Measurements from ENCODE around the gene PFKFB4.

PFKFB4 gene

DNA sequence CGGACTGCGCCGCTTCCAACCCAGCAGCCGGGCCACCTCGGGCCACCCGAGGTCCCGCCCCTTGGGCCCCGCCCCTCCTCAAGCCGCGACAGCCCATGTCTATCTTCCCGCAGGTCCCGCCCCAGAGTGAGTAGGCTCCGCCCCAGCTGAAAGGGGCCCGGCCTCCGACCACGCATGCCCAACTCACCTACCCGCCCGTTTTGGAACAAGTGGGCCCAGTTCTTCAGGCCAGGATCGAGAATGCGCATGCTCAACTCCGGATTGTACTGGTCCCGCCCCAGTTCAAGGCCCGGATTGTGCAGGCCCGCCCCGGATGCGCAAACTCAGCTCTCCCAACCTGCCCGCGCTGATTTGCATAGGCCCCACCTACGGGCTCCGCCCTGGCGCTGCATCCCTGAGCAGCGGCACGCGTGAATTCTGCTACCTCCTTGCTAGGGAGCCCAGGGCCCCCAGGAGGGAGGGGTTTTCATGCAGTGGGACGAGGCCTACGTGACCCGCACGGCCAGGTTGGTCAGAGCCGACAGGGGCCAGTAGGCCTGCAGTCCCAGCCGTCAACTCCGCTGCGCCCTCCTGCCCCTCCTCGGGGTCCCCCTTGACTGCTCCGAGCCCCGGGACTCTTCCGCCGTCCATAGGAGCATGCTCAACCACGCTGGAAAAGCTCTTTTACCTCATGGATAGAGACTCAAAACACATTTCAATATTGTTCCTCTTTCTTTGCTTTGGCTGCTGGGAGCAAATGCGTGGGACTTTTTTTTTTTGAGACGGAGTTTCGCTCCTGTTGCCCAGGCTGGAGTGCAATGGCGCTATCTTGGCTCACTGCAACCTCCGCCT lies at the start of gene PFKFB4:
TSS of gene PFKFB4 (minus strand) at position 8 of the 831 bp plus-strand sequence. CDS start 26 bp downstream, outside the sequence.
- DNase-seq, result peak; percentile 97 to 98

GRCh38 chr3:48601622-48601994 lies 45.0 kb upstream of the PFKFB4 start:
- no peak for DNase-seq

GRCh38 chr3:48600711-48601621 lies 44.4 kb upstream of the PFKFB4 start:
- DNase-seq, result no peak

DNA sequence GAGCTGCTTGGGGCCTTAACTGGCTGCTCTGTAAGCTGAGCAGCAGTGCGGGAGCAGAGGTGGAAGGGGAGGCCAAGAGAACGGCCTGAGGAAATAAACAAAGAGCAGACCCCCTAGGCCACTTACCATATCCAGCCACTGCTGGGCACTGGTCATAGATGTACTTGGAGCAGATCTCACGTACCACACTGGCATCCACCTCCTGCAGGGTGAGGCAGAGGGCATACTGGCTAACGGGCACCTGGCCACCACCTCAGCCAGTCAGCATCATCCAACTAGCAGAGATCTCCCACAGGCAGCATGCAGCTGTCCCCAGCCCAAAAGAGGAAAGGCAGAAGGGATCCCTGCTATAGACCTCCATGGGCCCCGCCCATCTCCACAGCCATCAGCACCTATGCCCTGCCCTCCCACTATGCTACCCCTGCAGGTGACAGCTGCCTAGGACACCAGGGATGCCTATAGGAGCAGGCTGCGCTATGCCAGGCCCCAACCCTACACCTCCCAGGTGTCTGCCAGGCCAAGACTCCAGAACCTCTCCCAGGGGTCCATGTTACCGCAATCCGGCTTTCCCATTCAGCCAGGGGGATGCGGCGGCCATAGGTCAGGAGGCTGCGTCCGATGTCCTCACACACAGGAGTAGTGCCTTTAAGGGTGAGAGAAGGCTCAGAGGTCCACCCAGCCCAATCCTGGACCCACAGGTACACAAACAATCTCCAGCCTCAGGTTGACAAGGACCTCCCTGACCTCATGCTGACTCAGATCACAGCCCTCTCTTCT lies 43.1 kb upstream of the PFKFB4 start:
- no peak for DNase-seq

DNA sequence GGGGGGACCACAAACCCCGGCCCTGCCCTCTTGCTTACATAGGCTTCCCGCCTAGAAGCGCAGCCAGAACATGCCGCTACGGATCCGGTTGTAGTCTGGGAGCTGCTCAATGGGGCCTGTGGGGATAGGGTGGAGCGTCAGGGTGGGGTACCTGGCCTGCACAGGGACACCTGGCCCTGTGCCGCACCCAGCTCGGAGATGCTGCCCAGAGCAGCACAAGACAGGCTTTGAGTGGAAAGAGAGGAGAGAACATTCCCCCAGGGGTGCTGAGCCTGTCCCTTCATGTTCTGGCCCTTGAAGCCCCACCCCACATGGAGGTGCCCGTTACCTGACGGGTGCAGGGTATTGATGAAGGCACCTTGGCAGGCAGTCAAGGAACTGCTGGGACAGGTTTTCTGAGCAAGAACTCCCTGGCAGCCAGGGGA lies 42.5 kb upstream of the PFKFB4 start:
- DNase-seq, result no peak

DNA sequence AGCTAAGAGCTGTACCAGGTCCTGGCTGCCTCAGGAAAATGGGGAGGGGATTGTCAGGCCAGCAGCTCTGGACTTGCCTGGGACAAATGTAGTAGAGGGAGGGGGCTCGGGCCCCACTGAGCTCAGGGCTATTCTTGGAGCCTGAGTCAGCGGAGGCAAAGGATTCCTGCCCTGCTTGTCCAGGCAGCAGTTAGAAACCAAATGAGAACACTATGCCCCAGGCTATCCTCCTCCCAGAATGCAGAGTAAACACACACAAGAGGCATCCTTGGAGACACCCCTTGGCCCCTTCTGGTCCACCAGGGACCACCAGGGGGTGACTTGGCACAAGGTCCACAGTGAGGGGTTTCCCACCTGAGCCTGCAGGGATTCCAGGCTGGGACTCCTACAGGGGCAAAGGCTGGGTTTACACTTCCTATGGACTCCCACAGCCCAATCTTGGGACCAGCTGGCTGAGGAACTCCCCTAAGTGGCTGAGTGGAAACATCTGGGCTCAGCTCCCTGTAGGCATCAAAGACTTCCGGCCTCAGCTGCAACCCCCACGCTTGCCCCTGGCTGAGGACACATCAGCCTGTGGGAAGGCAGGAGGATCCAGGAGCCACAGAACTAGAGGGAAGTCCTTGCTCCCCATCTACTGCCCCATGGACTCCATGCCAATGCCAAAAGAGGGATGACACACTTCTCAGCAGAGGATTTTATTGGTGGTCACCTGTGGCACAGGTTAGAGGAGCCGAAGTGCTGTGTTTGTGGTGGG lies 41.9 kb upstream of the PFKFB4 start:
- peak in 1 of 2 experiments; percentile 18 for DNase-seq

- DNase-seq, result no peak
Observed at GRCh38 chr3:48597408-48597800, 40.8 kb upstream of the PFKFB4 start.

- DNase-seq, result no peak
Observed at GRCh38 chr3:48596676-48597407, 40.2 kb upstream of the PFKFB4 start.

DNA sequence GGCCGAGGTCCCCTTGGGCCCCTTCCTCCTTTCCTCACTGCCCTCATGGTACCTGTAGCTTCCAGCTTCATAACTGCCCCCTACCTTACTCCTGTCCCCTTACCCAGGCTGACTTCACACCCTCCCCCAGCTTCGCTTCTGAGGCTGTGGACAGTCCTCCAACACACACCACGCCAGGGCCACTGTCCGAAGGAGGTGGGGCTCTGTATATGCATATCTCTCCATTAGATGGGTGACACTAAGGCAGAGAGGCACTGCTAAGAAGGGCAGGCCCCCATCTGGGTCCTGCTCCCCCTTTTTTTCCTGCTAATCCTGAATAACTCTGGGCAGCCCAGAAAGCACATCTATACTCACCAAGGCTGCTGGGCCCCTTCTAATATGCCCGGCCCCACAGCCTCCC lies 39.6 kb upstream of the PFKFB4 start:
- no peak for DNase-seq

DNA sequence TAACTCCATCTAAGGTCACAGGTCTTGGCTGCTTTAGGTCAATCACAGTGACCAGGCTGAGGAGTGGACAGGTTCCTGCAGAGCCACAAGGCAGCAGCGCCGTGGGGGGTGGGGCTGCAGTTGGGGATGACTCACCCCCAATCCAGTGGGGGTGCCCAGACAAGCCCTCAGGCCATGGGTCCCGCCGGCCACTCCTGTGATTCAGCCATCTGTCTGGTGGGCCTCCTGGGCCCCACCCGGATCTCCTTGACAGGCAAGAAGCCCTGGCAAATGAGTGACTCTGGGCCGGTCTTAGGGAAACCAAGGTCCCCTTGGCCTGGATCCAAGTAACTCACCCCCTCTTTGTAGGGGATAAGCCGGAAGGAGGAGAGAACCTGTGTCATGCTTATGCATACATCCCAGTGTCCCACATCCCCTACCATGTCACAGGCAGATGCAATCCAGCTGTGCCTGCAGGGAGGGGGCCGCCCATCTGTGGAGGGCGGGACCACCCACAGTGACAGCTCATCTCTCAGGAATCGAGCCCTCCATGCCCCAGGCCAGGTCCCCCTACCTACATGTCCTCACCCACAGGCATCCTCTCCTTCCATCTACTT lies 39.0 kb upstream of the PFKFB4 start:
- peak in 1 of 2 experiments; percentile 47 for DNase-seq

- no peak for DNase-seq
Observed at GRCh38 chr3:48595075-48595525, 38.5 kb upstream of the PFKFB4 start, which contains the start of gene COL7A1. Gene COL7A1 (minus strand): TSS chr3:48595329. CDS start chr3:48595159, 170 bp downstream.

- no peak for DNase-seq
Observed at GRCh38 chr3:48594417-48595049, 37.9 kb upstream of the PFKFB4 start.

- no peak for DNase-seq
Observed at GRCh38 chr3:48593337-48593736, 36.7 kb upstream of the PFKFB4 start.

GRCh38 chr3:48592519-48593087 lies 36.0 kb upstream of the PFKFB4 start:
- DNase-seq, result no peak

DNA sequence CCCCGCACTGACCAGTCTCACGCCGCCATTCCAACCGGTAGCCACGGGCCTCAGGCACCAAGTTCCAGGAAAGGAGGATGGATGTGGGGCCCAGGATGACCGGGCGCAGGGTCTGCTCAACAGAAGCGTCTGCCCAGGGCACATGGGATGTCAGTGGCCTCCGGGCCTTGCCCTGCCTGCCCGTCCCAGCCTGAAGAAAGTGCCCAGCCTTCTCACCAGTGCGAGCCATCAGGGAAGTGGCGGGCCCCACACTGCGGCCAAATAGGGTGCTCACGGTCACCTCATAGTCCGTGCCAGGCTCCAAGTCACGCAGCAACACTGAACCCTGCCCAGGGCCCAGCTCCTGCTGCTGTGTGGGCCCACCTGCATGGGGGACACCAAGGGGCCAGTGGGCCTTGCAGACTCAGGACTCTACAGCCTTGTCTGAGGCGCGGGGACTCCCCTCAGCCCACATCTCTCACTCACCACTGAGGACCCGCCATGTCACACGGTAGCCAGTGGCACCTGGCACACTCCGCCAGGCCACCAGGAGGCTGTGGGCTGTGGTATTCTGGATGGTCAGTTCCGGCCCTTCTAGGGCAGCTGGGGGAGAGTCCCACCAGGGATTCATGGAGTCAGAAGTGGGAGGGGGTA lies 35.4 kb upstream of the PFKFB4 start:
- DNase-seq, result no peak

- DNase-seq, result no peak
Observed at GRCh38 chr3:48591436-48591835, 34.8 kb upstream of the PFKFB4 start.

GRCh38 chr3:48588230-48588629 lies 31.6 kb upstream of the PFKFB4 start:
- no peak for DNase-seq

GRCh38 chr3:48587686-48588085 lies 31.1 kb upstream of the PFKFB4 start:
- DNase-seq, result no peak

GRCh38 chr3:48585411-48585810 lies 28.8 kb upstream of the PFKFB4 start:
- no peak for DNase-seq
